ENCODE data around the gene SMIM36. TPM values are rescaled to one million over a fixed set of nuclear protein-coding genes. Genes with fewer than 3 reads are reported as not detected.

SMIM36 gene
- total and polyA plus RNA-seq, 10 of the 15 experiments (the other 5 are each of a cell fraction or from before 2014, with no cell fraction given), result not detected

DNA sequence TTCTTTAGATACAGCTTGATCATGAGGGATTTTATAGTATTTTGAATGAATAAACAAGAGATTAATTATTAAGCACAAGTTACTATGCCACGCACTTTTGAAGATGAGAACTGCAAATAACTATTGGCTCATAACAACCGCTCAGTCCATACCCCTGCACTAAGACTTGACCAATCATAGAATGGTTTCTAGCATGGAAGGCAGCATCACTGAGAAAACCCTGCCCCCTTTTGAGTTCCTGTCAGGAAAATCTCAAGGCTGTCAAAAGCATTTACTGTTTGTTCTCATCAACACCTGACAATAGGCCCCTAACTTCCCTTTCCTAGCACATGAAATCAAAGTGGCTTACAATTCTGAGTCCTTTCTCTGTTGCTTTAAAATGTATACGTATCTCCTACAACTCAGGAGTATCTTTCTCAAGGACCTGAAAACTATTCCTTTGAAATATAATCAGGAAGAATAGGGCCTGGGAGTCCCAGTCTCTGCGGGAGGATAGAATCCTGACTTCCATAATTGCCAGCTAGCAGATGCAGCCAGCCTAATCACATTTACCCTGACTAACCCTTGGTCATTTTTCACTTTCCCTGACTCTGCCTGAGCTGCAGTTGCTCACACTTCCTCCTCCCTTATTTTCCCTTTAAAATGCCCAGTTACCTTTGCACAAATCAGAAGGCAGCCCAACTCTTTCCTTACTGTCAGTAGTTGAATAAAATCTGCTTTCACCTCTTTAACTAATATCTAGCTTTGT, 80.5 kb downstream of the SMIM36 start:
- no peaks in the 10 kb centered on the region for H3K9me3 ChIP-seq (replicated peaks; ENCODE audit: control insufficient read depth, insufficient read depth, low read length)
- ChIA-PET CTCF (no interaction called here), SMC1A (ENCODE audit: uncharacterized antibody, unreplicated experiment) (interaction anchor here (0.7 to 17.7 kb wide), 8 partner anchors 9 to 74 kb away, joined by 3 to 359 read pairs (median 4); partner anchors contain the start of gene MMD), RAD21 (ENCODE audit: unreplicated experiment) (no interaction called here), POLR2A (interaction anchor here (2.5 to 3.5 kb wide), 2 partner anchors 11 to 15 kb away, joined by 6 to 19 read pairs; partner anchors contain the start of gene MMD)
- intact Hi-C loops (cut with micrococcal nuclease; ENCODE audit: unreplicated experiment), result no loop called here
- H3K4me3 ChIP-seq, result no peak overlapping the region
- 95% methylated on average over 4 of the region's 4 CpGs for WGBS (ENCODE audit: insufficient coverage, insufficient replicate concordance, low lambda C conversion rate, missing lambda C conversion rate)
- H4K20me1 ChIP-seq (ENCODE audit: control insufficient read depth, insufficient read depth), result no peaks in the 10 kb centered on the region
- H3K4me1 ChIP-seq (ENCODE audit: control insufficient read depth, insufficient read depth, low read length), result peaks cover 34% of the 10 kb centered on the region
- no peak overlapping the region; the same call in 1 of the 2 replicates for H2AFZ ChIP-seq (ENCODE audit: control insufficient read depth, low read depth, low read length)
- H3K79me2 ChIP-seq (ENCODE audit: control insufficient read depth, insufficient read depth, low read length), result no peaks in the 10 kb centered on the region
- H3K27me3 ChIP-seq (replicated peaks in 1 of 2; ENCODE audit: control insufficient read depth in 2 of 2, insufficient read depth in 2 of 2, low read length in 1 of 2), result no peaks in the 10 kb centered on the region
- H3K9ac ChIP-seq (ENCODE audit: control insufficient read depth, insufficient read depth, low read length), result no peak overlapping the region
- no peak overlapping the region for H3K4me2 ChIP-seq (ENCODE audit: control insufficient read depth, insufficient read depth)
- in situ Hi-C loops (cut with MboI), result no loop called here
- FAIRE-seq (no peak), ATAC-seq (no peak), DNase-seq (ENCODE audit: low read depth, low spot score) (no peak)
- H3K27ac ChIP-seq (ENCODE audit: control insufficient read depth, insufficient read depth), result peak overlapping the region; percentile 30; the same call in 1 of the 2 replicates
- BruUV-seq (replicated peaks), result no TSS peak
- no peaks in the 10 kb centered on the region for H3K36me3 ChIP-seq (ENCODE audit: control insufficient read depth in 2 of 2, insufficient read depth in 2 of 2, low read length in 1 of 2)
- TF ChIP-seq MXI1 (IDR thresholded peaks at IDR 0.05; ENCODE audit: low read depth, low read length) (no peak), CBFB (IDR thresholded peaks at IDR 0.05; ENCODE audit: low read depth) (no peak), SMC3 (IDR thresholded peaks at IDR 0.05; ENCODE audit: borderline replicate concordance, low read length) (no peak), CBX3 (IDR thresholded peaks at IDR 0.05; ENCODE audit: borderline replicate concordance, low read depth) (no peak), SMARCA5 (IDR thresholded peaks at IDR 0.05) (no peak), HCFC1 (IDR thresholded peaks at IDR 0.05; ENCODE audit: low read length) (no peak), ETV6 (conservative IDR thresholded peaks at IDR 0.05 in 1 of 2, IDR thresholded peaks at IDR 0.05 in 1 of 2; ENCODE audit: borderline replicate concordance in 1 of 2, low read depth in 1 of 2) (no peak), IKZF1 (conservative IDR thresholded peaks at IDR 0.05) (peak; percentile 33; the same call in 1 of the 2 replicates), SIX5 (IDR thresholded peaks at IDR 0.05; ENCODE audit: low read depth, low read length, severe bottlenecking) (no peak)
- TF ChIP-seq, protein P1, sequence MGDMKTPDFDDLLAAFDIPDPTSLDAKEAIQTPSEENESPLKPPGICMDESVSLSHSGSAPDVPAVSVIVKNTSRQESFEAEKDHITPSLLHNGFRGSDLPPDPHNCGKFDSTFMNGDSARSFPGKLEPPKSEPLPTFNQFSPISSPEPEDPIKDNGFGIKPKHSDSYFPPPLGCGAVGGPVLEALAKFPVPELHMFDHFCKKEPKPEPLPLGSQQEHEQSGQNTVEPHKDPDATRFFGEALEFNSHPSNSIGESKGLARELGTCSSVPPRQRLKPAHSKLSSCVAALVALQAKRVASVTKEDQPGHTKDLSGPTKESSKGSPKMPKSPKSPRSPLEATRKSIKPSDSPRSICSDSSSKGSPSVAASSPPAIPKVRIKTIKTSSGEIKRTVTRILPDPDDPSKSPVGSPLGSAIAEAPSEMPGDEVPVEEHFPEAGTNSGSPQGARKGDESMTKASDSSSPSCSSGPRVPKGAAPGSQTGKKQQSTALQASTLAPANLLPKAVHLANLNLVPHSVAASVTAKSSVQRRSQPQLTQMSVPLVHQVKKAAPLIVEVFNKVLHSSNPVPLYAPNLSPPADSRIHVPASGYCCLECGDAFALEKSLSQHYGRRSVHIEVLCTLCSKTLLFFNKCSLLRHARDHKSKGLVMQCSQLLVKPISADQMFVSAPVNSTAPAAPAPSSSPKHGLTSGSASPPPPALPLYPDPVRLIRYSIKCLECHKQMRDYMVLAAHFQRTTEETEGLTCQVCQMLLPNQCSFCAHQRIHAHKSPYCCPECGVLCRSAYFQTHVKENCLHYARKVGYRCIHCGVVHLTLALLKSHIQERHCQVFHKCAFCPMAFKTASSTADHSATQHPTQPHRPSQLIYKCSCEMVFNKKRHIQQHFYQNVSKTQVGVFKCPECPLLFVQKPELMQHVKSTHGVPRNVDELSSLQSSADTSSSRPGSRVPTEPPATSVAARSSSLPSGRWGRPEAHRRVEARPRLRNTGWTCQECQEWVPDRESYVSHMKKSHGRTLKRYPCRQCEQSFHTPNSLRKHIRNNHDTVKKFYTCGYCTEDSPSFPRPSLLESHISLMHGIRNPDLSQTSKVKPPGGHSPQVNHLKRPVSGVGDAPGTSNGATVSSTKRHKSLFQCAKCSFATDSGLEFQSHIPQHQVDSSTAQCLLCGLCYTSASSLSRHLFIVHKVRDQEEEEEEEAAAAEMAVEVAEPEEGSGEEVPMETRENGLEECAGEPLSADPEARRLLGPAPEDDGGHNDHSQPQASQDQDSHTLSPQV (IDR thresholded peaks at IDR 0.05), result no peak
- TF ChIP-seq, protein P2, sequence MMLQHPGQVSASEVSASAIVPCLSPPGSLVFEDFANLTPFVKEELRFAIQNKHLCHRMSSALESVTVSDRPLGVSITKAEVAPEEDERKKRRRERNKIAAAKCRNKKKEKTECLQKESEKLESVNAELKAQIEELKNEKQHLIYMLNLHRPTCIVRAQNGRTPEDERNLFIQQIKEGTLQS (IDR thresholded peaks at IDR 0.05; ENCODE audit: borderline replicate concordance, extremely low read depth, low read depth, low read length), result no peak
- TF ChIP-seq, protein P3, sequence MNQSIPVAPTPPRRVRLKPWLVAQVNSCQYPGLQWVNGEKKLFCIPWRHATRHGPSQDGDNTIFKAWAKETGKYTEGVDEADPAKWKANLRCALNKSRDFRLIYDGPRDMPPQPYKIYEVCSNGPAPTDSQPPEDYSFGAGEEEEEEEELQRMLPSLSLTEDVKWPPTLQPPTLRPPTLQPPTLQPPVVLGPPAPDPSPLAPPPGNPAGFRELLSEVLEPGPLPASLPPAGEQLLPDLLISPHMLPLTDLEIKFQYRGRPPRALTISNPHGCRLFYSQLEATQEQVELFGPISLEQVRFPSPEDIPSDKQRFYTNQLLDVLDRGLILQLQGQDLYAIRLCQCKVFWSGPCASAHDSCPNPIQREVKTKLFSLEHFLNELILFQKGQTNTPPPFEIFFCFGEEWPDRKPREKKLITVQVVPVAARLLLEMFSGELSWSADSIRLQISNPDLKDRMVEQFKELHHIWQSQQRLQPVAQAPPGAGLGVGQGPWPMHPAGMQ (IDR thresholded peaks at IDR 0.05; ENCODE audit: borderline replicate concordance), result no peak
- TF ChIP-seq, protein P4, sequence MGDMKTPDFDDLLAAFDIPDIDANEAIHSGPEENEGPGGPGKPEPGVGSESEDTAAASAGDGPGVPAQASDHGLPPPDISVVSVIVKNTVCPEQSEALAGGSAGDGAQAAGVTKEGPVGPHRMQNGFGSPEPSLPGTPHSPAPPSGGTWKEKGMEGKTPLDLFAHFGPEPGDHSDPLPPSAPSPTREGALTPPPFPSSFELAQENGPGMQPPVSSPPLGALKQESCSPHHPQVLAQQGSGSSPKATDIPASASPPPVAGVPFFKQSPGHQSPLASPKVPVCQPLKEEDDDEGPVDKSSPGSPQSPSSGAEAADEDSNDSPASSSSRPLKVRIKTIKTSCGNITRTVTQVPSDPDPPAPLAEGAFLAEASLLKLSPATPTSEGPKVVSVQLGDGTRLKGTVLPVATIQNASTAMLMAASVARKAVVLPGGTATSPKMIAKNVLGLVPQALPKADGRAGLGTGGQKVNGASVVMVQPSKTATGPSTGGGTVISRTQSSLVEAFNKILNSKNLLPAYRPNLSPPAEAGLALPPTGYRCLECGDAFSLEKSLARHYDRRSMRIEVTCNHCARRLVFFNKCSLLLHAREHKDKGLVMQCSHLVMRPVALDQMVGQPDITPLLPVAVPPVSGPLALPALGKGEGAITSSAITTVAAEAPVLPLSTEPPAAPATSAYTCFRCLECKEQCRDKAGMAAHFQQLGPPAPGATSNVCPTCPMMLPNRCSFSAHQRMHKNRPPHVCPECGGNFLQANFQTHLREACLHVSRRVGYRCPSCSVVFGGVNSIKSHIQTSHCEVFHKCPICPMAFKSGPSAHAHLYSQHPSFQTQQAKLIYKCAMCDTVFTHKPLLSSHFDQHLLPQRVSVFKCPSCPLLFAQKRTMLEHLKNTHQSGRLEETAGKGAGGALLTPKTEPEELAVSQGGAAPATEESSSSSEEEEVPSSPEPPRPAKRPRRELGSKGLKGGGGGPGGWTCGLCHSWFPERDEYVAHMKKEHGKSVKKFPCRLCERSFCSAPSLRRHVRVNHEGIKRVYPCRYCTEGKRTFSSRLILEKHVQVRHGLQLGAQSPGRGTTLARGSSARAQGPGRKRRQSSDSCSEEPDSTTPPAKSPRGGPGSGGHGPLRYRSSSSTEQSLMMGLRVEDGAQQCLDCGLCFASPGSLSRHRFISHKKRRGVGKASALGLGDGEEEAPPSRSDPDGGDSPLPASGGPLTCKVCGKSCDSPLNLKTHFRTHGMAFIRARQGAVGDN (IDR thresholded peaks at IDR 0.05), result 0 out of 2 replicates have a peak, but pooled peaks have one; percentile 26
